ENCODE data around the gene GALT. TPM values are rescaled to one million over a fixed set of nuclear protein-coding genes. Genes with fewer than 3 reads are reported as not detected.
A peak's percentile ranks its signal among the peaks of the same experiment; 100 is the strongest.

GALT gene
- total RNA-seq, 2 donors from 2014 or later: 37.8 to 45.6 TPM

- intact Hi-C loops (cut with DNase I): no loop called here
- peak overlapping the region; percentile 79 for H3K27ac ChIP-seq
- no peak overlapping the region for H3K4me3 ChIP-seq
- no peak overlapping the region for H3K9ac ChIP-seq (ENCODE audit: low read depth in 2 of 2, low read length in 2 of 2)
- DNase-seq: no peak
- H3K36me3 ChIP-seq: no peaks in the 10 kb centered on the region
- H3K27me3 ChIP-seq: no peaks in the 10 kb centered on the region
- peaks cover 14% of the 10 kb centered on the region for H3K4me1 ChIP-seq
- H3K9me3 ChIP-seq: no peaks in the 10 kb centered on the region
- TF ChIP-seq CTCF (IDR thresholded peaks at IDR 0.05): no peak
These were observed 4.3 kb downstream of the GALT start for GRCh38 chr9:34650816-34651215.

GRCh38 chr9:34651321-34651720 lies 4.8 kb downstream of the GALT start:
- peak; percentile 70 for DNase-seq
- Histone ChIP-seq H3K9me3 (no peaks in the 10 kb centered on the region), H3K27me3 (no peaks in the 10 kb centered on the region), H3K27ac (peak overlapping the region; percentile 79), H3K4me1 (peaks cover 10% of the 10 kb centered on the region), H3K4me3 (peak overlapping the region; percentile 14), H3K36me3 (no peaks in the 10 kb centered on the region), H3K9ac (ENCODE audit: low read depth in 2 of 2, low read length in 2 of 2) (peak overlapping the region; percentile 38 to 91)
- intact Hi-C loops (cut with DNase I): no loop called here
- TF ChIP-seq CTCF (IDR thresholded peaks at IDR 0.05): no peak

- no peaks in the 10 kb centered on the region for H3K27me3 ChIP-seq
- no peaks in the 10 kb centered on the region for H3K36me3 ChIP-seq
- intact Hi-C loops (cut with DNase I): no loop called here
- peak within 1 kb of the TSS; percentile 38 to 91 for H3K9ac ChIP-seq (ENCODE audit: low read depth in 2 of 2, low read length in 2 of 2)
- no peaks in the 10 kb centered on the region for H3K9me3 ChIP-seq
- peak; percentile 93 for DNase-seq
- H3K27ac ChIP-seq: peak within 1 kb of the TSS; percentile 79
- H3K4me3 ChIP-seq: peak within 1 kb of the TSS; percentile 14
- H3K4me1 ChIP-seq: peaks cover 9% of the 10 kb centered on the region
- TF ChIP-seq CTCF (IDR thresholded peaks at IDR 0.05): no peak
These were observed 5.6 kb downstream of the GALT start, which contains the start of gene IL11RA for GRCh38 chr9:34651876-34652601. Gene IL11RA (plus strand): TSS chr9:34652185. CDS start chr9:34655218, 3,033 bp downstream.

GRCh38 chr9:34652602-34653000 lies 6.1 kb downstream of the GALT start:
- H3K4me1 ChIP-seq: peaks cover 9% of the 10 kb centered on the region
- intact Hi-C loops (cut with DNase I): no loop called here

More at GRCh38 chr9:34652602-34653000, 6.1 kb downstream of the GALT start:
- Histone ChIP-seq H3K4me3 (peak overlapping the region; percentile 14), H3K27me3 (no peaks in the 10 kb centered on the region), H3K27ac (peak overlapping the region; percentile 79), H3K9me3 (no peaks in the 10 kb centered on the region), H3K9ac (ENCODE audit: low read depth in 2 of 2, low read length in 2 of 2) (peak overlapping the region; percentile 38 to 91), H3K36me3 (no peaks in the 10 kb centered on the region)
- TF ChIP-seq CTCF (IDR thresholded peaks at IDR 0.05): no peak
- no peak for DNase-seq

All from colonic mucosa (tissue), 4 donors.